GM18517 (cell line): ENCODE measurements around the gene DNAJC18.
"Not testable (repeated sequence)": the region's sequence is repeated elsewhere in the genome, so short reads cannot be mapped to it uniquely, and the experiment has no call there.

ENCODE experiments used
- ATAC-seq: cut with Tn5 transposase; IDR thresholded peaks from one replicate; pipeline ENCODE4 v1.9.1; 2021; ENCODE audit warnings: mild to moderate bottlenecking, moderate library complexity; ENCODE audit not compliant: unreplicated experiment

Gene DNAJC18

DNA sequence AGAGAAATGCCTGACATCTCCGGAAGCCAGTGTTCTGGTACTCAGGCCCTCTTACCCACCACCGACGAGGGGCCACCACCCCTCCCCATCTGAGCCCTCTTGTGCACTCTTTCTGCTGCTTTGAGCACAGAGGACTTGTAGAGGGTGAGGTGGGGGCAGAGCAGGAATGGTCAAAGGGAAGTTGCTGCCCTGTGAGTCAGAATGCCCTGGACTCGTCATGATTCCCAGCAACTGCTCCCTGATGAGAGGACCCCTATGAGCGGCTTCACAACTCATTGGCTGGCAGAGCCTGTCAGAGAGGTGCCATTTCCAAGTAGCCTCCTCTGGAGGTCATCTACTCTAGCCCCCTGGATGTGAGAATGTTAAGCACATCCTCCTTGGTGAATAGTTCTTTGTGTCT is 22.4 kb upstream of the DNAJC18 start:
- ATAC-seq: no peak

DNA sequence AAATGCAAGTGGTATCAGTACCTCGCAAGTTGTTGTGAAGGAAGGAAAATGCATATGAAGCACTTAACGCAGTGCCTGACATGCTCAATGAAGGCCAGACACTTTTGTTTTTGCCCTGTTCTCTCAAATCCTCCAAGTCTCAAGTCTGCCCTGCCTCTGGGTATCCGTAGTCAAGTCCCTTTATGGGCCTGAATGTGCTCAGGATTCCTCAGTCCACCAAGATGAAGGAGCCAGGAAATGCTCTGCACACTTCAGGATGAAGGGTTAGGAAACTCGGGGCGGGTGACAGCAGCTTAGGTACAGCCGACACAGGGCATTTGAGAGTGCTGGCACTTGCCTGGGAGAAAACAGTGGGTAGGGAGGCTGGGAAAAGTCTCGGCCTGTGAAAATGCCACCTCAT is 21.9 kb upstream of the DNAJC18 start:
- ATAC-seq: no peak

DNA sequence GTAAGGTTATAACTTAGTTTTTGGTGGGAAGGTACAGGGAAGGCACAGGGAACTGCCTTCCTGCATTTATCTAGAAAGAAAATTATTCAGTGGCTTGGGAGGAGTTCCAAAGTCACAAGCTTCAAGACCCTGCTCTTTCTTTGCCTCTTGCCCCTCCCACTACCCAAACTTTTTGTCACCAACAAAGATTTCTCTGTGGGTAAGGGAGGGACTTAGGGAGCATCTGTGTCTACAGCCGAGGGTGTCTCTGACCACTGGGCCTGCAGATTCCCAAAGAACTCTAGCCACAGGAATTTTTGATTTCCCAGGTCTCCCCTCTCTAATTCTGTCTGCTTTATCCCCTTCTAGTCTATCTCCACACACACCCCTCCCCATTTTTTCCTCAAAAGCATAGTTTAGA is 21.1 kb upstream of the DNAJC18 start:
- ATAC-seq: no peak

DNA sequence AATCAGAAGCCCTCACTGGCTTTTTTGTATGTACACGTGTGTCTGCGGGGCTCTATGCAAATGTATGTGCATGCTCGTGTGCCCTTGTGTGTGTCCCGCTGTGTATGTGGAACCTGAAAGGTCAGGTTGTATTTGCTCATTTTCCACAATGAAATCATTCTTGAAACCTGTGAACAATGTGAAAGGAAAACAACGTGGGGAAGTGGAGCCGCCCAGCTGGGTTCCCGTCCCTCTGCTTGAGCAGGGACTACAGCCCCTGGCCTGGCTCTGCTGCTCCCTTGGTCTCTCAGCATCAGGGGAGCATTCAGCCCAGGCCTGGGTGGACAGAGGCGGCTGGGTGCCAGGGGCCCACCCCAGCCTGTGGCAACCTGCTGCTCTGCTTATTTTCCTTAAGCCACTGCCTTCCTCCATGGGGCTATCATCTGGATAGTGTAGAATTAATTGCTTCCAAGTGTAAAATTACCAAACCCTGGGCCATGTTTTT is 20.2 kb upstream of the DNAJC18 start:
- peak; percentile 14 for ATAC-seq

DNA sequence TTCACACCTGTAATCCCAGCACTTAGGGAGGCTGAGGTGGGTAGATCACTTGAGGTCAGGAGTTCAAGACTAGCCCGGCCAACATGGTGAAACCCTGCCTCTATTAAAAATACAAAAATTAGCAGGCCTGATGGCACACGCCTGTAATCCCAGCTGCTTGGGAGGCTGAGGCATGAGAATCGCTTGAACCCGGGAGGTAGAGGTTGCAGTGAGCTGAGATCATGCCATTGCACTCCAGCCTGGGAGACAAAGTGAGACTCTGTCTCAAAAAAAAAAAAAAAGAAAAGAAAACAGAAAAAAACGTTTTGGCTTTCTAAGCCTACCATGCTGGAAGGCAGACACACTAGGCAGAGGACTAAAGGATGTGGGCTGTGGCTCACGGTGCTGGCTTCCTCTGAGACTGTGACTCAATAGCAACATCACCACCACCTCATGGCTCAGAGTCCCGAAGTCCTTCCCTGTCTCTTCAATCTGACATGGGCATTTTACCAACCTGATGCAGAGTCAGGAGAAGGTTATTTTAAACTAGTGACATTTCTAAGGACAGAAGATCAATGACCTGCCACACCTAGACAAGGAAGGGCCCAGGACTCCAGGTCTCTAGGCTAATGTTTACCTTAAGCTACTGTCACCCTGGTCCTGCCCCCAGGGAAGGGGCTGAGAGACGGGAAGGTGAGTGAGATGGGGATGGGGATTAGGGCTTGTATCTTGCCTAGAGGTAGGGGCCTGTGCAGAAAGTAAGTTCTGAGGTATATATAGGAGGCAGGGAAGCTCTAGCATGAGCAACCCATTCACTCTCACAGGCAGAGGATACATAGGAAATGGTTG is 19.5 kb upstream of the DNAJC18 start:
- peak; percentile 46 for ATAC-seq

DNA sequence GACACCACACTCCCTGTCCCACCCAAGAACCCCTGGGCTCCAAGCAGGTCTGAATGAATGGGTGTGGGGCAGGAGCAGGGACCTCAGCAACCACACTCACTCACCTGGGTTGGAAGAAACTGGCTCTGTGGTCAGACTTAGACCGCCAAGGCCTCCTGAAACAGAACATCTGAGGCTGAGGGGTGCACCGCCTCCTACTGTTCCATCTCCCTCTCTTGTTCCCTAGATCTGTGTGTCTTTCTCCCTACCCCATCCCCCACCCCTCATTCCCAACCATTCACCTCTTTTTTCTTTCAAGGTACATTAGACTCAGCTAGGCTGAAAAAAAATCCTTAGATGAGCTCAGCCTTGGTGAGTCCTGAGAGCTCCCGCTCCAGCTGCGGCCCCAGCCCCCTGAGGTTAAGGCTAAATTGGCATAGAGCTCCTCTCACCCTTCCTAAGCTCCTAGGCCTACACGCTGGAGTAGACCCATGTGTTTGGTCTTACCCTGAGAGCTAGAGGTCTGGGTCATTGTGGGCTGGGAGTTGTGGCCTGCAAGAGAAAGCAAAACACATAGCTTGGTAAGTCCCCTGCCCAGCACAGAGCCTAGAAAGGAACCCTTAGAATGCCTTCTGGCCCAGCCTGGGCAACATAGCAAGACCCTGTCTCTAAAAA is 18.5 kb upstream of the DNAJC18 start:
- no peak for ATAC-seq

DNA sequence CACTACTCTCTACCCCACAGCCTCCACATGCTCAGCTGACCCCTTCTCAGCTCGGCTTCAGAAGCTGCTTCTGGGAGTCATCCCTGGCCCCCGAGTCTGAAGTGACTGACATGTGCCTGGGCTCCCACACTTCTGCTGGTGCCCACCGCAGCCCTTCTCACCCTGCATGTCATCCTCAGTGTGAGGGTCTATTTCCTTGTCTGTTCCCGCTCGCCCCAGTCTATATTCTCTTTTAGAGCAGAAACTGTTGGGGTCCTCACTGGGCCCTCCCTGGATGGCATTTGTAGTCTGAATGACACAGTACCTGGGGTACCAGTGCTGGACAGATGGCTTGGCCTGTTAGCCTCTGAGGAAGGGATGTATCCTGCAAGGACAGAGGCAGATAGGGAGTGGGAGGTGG is 17.9 kb upstream of the DNAJC18 start:
- ATAC-seq: no peak

DNA sequence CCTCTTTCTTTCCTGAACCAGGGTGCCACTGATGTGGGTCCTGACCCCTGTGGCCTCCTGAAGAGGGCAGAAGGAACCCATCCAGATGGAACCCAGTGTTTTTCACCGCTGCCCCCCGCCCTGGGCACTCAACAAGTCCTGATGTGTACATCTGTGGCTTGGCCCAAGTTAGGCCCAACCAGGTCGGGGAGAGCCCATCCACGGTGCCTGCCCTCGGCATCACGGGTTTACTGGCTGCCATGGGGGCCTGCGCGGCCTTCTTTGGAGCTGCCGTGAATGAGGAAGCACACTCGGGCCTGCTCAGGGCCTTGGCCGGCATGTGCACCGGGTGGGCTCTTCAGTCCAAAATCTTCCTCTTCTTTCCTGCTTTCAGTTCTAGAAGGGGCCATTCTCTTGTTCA is 17.5 kb upstream of the DNAJC18 start:
- ATAC-seq: no peak

DNA sequence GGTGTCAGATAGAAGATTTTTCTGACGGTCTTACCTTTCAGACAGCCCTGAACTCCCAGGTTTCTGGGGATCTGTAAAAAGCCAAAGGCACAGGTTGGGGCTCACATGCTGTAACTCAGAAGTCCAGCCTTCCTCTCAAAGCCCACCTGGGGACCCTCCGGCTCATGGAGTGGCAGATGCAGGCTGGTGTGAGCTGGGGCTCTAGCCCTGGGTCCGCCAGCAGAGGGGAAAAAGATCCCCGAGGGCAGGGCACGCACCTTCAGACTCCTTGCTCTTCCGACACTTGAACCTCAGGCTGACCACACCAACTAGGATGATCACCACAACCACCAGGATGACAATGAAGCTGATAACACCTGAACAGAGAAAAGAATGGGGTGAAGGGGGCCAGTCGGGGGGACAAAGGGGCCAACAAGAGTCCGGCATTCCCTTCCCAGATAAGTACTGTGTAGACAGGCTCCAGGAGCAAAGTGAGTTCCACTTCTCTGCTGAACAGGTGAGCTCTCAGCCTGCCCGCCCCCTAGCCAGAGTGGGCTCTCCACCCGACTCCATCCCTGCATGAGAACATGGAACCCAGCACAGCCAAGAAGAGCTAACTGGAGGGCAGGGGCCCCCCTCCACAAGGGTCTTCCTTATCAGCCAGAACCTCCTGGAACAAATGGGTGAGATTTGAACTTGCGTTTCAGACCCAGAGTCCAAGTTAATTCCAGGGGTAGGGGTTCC is 15.4 kb upstream of the DNAJC18 start:
- no peak for ATAC-seq

DNA sequence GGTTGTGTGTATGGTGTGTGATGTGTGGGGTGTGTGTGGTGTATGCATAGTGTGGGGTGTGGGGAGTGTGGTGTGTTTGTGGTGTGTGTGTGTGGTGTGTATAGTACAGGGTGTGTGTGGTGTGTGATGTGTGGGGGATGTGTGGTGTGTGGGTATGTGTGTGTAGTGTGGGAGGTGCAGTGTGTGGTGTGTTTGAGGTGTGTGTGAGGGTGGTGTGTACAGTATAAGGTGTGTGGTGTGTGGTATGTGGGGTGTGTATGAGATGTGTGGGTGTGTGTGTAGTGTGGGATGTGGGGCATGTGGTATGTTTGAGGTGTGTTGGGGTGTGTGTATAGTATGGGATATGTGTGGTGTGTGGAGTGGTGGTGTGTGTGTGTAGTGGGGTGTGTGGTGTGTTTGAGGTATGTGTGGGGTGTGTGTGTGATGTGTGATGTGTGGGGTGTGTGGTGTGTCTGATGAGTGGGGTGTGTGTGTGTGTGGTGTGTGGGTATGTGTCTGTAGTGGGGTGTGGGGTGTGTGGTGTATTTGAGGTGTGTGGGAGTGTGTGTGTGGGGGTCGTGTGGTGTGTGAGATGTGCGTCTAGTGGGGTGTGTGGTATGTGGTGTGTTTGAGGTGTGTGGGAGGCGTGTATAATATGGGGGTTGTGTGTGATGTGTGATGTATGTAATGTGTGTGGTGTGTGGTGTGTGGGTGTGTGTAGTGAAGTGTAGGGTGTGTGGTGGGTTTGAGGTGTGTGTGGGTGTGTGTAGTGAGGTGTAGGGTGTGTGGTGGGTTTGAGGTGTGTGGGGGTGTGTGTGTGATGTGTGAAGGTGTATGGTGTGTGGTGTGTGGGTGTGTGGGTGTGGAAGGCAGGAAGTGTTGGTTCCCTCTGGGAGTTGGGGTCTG is 14.6 kb upstream of the DNAJC18 start:
- ATAC-seq: no peak

DNA sequence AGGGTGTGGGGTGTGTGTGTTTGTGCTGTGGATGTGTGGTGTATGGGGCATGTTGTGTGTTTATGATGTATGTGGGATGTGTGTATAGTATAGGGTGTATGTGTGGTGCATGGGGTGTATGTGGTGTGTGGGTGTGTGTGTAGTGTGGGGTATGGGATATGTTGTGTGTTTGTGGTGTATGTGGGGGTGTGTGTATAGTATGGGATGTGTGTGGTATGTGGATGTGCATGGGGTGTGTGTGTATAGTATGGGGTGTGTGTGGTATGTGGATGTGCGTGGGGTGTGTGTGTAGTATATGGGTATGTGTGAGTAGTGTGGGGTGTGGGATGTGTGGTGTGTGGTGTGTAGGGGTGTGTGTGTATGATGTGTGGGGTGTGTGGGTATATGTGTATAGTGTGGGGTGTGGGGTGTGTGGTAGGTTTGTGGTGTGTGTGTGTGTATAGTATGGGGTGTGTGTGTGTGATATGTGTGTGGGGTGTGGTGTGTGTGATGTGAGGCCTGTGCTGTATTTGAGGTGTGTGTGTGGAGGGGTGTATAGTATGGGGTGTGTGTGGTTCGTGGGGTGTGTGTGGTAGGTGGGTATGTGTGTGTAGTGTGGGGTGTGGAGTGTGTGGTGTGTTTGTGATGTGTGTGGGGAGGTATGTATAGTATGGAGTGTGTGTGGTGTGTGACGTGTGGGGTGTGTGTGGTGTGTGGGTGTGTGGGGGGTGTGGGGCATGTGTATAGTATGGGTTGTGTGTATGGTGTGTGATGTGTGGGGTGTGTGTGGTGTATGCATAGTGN is 12.7 kb upstream of the DNAJC18 start:
- ATAC-seq: no peak

DNA sequence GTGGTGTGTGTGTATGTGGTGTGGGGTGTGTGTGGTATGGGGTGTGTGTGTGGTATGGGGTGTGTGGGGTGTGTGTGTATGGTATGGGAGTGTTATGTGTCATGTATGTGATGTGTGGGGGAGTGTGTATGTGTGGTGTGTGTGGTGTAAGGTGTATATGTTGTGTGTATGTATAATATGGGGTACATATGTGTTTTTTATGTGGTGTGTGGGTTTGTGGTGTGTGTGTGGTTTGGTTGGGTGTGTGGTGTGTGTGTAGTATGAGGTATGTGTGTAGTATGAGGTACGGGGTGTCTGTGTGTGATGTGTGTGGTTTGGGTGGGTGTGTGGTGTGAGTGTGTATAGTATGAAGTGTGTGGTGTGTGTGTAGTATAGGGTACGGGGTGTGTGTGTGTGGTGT is 11.9 kb upstream of the DNAJC18 start:
- ATAC-seq: no peak

DNA sequence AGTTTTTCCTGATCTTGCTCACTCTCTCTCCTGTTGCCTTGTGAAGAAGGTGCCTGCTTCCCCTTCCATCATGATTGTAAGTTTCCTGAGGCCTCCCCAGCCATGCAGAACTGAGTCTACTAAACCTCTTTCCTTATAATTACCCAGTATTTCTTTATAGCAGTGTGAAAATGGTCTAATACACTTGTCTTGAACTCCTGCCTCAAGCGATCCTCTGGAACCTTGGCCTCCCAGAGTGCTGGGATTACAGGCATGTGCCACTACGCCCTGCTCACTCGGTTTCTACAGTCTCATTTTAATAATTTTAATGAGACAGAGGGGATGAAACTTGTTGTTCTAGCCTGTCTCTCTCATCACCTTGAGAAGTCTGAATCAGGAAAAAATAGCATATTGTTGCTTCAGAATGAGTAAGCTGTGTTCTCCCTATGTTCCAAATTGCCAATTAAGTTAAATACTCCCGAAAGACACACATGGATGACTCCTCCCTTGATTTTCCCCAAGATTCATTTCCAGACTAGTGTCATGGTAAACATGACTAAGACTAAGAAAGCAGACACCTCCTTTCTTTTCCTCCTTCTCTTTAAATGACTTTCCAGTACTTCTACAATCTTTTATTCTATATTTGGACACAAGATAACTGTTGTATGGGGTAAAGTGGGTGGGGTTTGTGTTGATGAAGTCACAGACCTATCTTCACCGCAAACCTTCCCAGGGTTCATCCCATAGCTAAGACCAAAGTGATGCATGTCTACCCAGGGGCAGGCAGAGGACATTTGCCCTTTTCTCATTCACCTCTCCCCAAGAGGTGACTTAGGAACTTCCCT is 7.8 kb upstream of the DNAJC18 start:
- ATAC-seq: peak; percentile 53

DNA sequence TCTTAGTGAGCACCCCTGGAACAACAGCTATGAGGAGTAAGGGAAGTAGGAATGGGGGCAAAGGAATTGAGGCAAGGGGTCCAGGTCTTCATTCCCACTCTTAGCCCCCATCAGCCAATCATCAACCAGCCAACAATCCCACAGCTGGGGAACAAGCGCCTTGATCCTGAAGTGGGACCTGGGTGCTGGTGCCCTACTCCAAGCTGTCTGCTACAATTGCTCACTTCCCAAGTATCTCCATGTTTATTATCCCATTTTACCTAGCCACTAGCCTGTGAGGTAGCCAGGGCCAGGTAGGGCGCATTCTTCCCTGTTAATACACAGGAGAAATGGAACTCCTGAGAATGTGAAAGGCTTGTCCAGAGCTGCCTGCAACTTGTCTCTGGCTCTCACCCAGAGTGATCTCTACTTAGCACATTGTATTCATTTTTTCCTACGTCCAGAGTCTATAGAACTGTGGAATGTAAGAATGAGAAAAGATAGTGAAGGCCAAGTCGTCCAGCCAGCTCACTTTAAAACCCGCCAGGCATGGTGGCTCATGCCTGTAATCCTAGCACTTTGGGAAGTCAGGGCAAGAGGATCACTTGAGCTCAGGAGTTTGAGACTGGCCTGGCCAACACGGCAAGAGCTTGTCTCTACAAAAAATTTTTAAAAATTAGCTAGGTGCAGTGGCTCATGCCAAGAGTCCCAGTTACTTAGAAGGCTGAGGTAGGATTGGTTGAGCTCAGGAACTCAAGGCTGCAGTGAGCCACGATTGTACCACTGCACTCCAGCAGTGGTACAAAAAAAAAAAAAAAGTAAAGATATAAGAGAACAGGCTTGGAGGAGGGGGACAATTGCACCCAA is 6.2 kb upstream of the DNAJC18 start:
- no peak for ATAC-seq

DNA sequence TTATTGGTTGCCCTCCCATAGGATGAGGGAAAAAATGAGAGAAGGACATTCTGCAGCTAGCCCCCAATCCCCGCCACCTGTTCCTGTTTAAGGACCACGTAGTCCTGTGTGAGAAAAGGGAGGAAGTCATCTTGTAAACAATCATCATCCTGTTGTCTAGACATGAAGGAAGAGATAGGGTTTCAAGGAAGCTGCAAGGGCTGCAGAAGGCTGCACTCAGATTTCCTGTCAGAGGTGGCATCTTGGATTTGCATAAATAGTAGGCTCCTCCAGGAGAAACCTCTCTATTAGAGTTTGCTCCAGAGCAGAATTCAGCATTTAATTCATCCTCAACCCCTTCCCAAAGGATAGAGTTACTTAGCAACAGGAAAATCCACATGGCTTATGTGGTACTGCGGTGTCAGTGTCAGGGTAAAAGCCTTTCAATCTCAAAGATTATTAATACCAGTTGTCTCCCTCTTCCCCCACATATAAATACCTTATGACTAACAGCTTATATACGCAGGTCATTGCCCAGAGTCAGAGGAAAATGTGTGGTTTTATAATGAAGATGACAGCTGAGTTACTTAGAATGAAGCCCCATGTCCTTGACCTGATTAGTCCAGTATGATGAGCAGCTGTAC is 4.6 kb upstream of the DNAJC18 start:
- no peak for ATAC-seq

DNA sequence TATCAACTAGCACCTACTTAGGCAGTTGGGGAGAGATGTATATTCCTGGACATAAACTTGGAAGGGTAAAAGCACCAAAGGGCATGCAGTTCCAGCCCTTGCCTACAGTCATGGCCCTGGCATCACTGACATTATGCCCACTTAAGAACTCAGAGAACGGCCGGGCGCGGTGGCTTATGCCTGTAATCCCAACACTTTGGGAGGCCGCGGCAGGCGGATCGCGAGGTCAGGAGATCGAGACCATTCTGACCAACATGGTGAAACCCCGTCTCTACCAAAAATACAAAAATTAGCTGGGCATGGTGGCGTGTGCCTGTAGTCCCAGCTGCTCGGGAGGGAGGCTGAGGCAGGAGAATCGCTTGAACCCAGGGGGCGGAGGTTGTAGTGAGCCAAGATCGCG is 1.1 kb upstream of the DNAJC18 start:
- not testable (repeated sequence) for ATAC-seq

DNA sequence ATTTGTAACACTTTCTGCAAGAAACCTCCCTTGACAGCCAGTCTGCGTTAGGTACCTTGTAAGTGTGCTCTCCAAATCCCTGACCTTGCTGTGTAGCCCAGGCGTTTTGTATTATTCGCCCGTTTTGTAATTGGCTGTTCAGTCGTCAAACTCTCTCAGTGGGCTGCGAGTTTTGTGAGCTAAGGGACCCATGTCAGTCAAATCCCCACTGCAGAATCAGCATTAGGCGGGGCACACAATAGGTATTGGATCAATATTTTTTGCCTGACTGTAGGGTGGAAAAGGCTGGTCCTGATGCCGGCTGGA is 665 bp downstream of the DNAJC18 start:
- no peak for ATAC-seq

DNA sequence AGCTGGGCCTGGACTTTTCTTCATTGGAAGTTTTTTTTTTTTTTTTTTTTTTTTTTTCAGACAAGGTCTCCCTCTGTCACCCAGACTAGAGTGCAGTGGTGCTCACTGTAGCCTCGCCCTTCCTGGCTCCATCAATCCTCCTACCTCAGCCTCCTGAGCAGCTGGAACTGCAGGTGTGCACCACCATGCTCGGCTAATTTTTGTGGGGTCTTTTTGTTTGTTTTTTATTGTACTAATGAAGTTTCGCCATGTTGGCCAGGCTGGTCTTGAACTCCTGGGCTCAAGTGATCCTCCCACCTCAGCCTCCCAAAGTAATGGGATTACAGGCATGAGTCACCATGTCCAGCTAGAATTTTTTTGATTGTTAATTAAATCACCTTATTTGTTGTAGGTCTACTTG is 3.6 kb downstream of the DNAJC18 start:
- ATAC-seq: no peak
